HAP-1 (cell line): Measurements from ENCODE around the gene PARK7.

Experiments used
- DNase-seq, 2 experiments: peaks; one replicate each; pipeline ENCODE4 v3.0.0-alpha.2; 2016 to 2020; ENCODE audit warnings: low spot score in 2 of 2
- H3K27me3 ChIP-seq: fragments of 250-450 bp; sonication (Bioruptor Pico); 2 replicates; pipeline ENCODE4 v1.5.1; 2020; ENCODE audit warnings: low read depth, mild to moderate bottlenecking, moderate library complexity
- H3K36me3 ChIP-seq: fragments of 250-450 bp; sonication (Bioruptor Pico); replicated peaks from 2 replicates; pipeline ENCODE4 v1.5.1; 2020; ENCODE audit warnings: mild to moderate bottlenecking
- H3K4me1 ChIP-seq: fragments of 250-450 bp; sonication (Bioruptor Pico); 2 replicates; pipeline ENCODE4 v1.5.1; 2020; ENCODE audit warnings: mild to moderate bottlenecking
- H3K4me3 ChIP-seq: fragments of 250-450 bp; sonication (Bioruptor Pico); 2 replicates; pipeline ENCODE4 v1.5.1; 2020; ENCODE audit warnings: mild to moderate bottlenecking, moderate library complexity
- H3K9me3 ChIP-seq: fragments of 250-450 bp; sonication (Bioruptor Pico); 2 replicates; pipeline ENCODE4 v1.5.1; 2020; ENCODE audit warnings: mild to moderate bottlenecking, moderate library complexity
- in situ Hi-C: fragments of 300-500 bp; cut with MboI; formaldehyde crosslinking; loops from 3 replicates; pipeline ENCODE4 v1.14.3; 2020; ENCODE audit warnings: low sequenced_read_pairs, inconsistent platforms, mixed read lengths

Gene PARK7

DNA sequence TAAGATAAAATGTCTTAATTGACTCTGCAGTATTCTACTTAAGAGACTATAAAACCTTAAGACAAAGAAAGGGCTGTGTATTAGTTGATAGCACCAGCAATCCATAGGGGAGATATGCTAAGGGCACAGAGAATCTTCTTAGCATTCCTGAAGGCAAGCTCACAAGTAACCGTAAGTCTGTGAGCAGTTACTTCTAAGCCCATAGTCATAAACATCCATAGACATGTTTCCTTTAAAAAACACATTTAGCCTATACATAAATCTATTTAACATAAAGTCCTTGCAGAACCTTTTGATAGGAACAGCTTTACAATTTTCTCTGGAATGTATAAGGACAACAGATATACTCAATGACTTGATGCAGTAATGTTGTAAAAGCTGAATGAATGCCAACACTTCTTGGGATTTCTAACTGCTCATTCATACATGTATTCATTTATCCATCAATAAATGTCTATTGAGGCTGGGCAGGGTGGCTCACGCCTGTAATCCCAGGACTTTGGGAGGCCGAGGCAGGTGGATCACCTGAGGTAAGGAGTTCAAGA, 70.9 kb downstream of the PARK7 start:
- H3K4me1 ChIP-seq = no peaks in the 10 kb centered on the region
- peaks cover 19% of the 10 kb centered on the region for H3K27me3 ChIP-seq
- no peak overlapping the region for H3K4me3 ChIP-seq
- in situ Hi-C loops = no loop called here
- no peak for DNase-seq
- no peaks in the 10 kb centered on the region for H3K9me3 ChIP-seq
- H3K36me3 ChIP-seq = no peaks in the 10 kb centered on the region

DNA sequence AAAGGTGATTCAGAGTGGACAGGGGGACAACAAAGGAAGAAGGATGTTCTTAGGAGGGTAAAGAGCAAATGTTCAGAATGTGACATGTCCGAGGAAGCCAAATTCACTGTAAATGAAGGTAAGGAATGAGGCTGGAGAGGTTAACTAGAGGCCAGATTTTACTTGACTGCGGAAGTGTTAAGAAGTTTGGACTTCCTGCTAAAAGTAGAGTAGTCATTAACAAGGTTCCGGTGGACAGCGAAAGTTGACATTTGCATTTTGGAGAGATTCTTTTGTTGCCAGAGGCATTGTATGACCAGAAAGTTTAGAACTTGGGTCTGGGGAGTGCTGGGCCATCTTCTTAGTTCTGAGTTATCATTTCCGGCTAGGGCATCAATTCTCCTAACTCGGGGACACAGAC, 71.8 kb downstream of the PARK7 start:
- in situ Hi-C loops = no loop called here
- no peaks in the 10 kb centered on the region for H3K4me1 ChIP-seq

More for the DNA sequence above, 71.8 kb downstream of the PARK7 start:
- no peak for DNase-seq
- Histone ChIP-seq H3K9me3 (no peaks in the 10 kb centered on the region), H3K27me3 (peaks cover 15% of the 10 kb centered on the region), H3K36me3 (no peaks in the 10 kb centered on the region), H3K4me3 (no peak overlapping the region)
